GM18907 (cell line): ENCODE measurements around the gene SH2D5.
A peak's percentile ranks its signal among the peaks of the same experiment; 100 is the strongest.

Experiments used
- ATAC-seq: cut with Tn5 transposase; IDR thresholded peaks from one replicate; pipeline ENCODE4 v1.9.1; 2021; ENCODE audit warnings: mild to moderate bottlenecking, moderate library complexity; ENCODE audit not compliant: unreplicated experiment

Gene SH2D5

GRCh38 chr1:20732588-20733359, at the start of gene SH2D5:
Gene SH2D5, minus strand, starts transcription at chr1:20732703. Its CDS starts 4,659 bp downstream, at chr1:20728044.
- peak; percentile 46 for ATAC-seq

GRCh38 chr1:20775700-20776099, 43.2 kb upstream of the SH2D5 start:
- no peak for ATAC-seq

- ATAC-seq: no peak
Observed at GRCh38 chr1:20771780-20772179, 39.3 kb upstream of the SH2D5 start.

GRCh38 chr1:20770314-20771087, 38.0 kb upstream of the SH2D5 start:
- ATAC-seq: no peak

GRCh38 chr1:20767271-20767670, 34.8 kb upstream of the SH2D5 start:
- ATAC-seq: no peak

- no peak for ATAC-seq
Observed at GRCh38 chr1:20763417-20763816, 30.9 kb upstream of the SH2D5 start.

- ATAC-seq: no peak
Observed at GRCh38 chr1:20760322-20760721, 27.8 kb upstream of the SH2D5 start.

- ATAC-seq: no peak
Observed at GRCh38 chr1:20753589-20753988, 21.1 kb upstream of the SH2D5 start.

GRCh38 chr1:20751462-20751990, 19.0 kb upstream of the SH2D5 start:
- no peak for ATAC-seq

GRCh38 chr1:20742671-20743070, 10.2 kb upstream of the SH2D5 start:
- ATAC-seq: no peak

- no peak for ATAC-seq
Observed at GRCh38 chr1:20740781-20741180, 8.3 kb upstream of the SH2D5 start.

- no peak for ATAC-seq
Observed at GRCh38 chr1:20739225-20739624, 6.7 kb upstream of the SH2D5 start.

- no peak for ATAC-seq
Observed at GRCh38 chr1:20735581-20736111, 3.1 kb upstream of the SH2D5 start.

- ATAC-seq: no peak
Observed at GRCh38 chr1:20733360-20733975, 965 bp upstream of the SH2D5 start.

- peak; percentile 46 for ATAC-seq
Observed at GRCh38 chr1:20732071-20732587, 374 bp downstream of the SH2D5 start.

GRCh38 chr1:20731057-20731991, 1.2 kb downstream of the SH2D5 start:
- ATAC-seq: peak; percentile 12

- ATAC-seq: no peak
Observed at GRCh38 chr1:20730690-20731056, 1.8 kb downstream of the SH2D5 start.

GRCh38 chr1:20729990-20730689, 2.4 kb downstream of the SH2D5 start:
- no peak for ATAC-seq

GRCh38 chr1:20729155-20729931, 3.2 kb downstream of the SH2D5 start:
- no peak for ATAC-seq
